ENCODE measurements around the gene SLC24A4. TPM values are rescaled to one million over a fixed set of nuclear protein-coding genes. Genes with fewer than 3 reads are reported as not detected.

Gene SLC24A4
- total RNA-seq, 4 donors from 2014 or later: 0.35 to 0.49 TPM; not detected in 2

DNA sequence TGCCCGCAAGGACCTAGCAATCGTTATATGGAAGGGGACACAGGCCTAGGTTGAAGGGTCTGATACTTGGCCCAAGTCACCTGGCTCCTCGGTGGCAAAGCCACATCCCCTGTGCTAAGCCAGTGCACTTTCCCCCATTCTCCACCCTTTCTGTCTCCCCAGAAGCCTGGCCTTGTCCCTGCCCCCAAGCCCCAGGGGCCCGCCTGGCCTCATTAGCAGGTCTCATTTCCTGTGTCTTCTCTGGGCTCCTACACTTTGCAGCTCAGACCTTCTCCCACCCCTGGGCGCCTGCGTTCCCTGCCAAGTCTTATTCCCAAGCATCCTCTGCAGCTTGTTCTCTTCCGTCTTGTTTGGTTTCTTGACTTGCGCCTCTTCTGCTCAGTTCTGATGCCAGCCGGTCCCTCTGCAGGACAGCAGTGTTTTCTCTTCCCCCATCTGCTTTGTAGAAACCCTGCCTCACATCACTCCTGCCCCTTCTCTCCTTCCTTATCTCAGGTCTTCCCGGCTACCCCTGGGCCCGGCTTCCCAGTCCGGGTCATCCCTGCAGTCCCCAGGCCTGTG, 66.7 kb downstream of the SLC24A4 start:
- H3K36me3 ChIP-seq: no peaks in the 10 kb centered on the region
- H3K9me3 ChIP-seq: no peaks in the 10 kb centered on the region
- no peak overlapping the region for H3K4me3 ChIP-seq
- no peak overlapping the region for H3K27ac ChIP-seq
- DNase-seq: no peak
- TF ChIP-seq POLR2A (IDR thresholded peaks at IDR 0.05): no peak
- TF ChIP-seq, protein P1, sequence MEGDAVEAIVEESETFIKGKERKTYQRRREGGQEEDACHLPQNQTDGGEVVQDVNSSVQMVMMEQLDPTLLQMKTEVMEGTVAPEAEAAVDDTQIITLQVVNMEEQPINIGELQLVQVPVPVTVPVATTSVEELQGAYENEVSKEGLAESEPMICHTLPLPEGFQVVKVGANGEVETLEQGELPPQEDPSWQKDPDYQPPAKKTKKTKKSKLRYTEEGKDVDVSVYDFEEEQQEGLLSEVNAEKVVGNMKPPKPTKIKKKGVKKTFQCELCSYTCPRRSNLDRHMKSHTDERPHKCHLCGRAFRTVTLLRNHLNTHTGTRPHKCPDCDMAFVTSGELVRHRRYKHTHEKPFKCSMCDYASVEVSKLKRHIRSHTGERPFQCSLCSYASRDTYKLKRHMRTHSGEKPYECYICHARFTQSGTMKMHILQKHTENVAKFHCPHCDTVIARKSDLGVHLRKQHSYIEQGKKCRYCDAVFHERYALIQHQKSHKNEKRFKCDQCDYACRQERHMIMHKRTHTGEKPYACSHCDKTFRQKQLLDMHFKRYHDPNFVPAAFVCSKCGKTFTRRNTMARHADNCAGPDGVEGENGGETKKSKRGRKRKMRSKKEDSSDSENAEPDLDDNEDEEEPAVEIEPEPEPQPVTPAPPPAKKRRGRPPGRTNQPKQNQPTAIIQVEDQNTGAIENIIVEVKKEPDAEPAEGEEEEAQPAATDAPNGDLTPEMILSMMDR (IDR thresholded peaks at IDR 0.05): no peak
- H3K27me3 ChIP-seq: no peaks in the 10 kb centered on the region
- H3K4me1 ChIP-seq: no peaks in the 10 kb centered on the region
- intact Hi-C loops (cut with DNase I; ENCODE audit: low total_unique reads): no loop called here

DNA sequence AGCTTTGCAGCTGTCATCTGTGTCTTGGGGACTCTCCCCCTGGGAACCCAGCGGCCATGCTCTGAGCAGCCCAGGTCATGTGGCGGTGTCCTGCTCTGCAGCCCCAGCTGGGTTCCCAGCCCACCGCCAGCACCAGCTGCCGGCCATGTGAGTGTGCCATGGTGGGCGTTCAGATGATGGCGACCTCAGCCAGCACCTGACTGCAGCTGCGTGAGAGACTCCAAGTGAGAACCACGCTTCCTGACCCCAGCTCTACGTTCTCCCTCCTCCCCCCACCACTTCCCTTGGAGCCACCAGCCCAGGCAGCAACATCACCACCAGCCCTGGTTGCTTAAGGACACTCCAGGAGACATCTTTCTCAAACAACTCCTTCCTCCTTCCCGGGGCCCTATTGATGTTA, 68.8 kb downstream of the SLC24A4 start:
- Histone ChIP-seq H3K36me3 (no peaks in the 10 kb centered on the region), H3K4me3 (no peak overlapping the region), H3K27ac (no peak overlapping the region), H3K27me3 (no peaks in the 10 kb centered on the region), H3K4me1 (no peaks in the 10 kb centered on the region), H3K9me3 (no peaks in the 10 kb centered on the region)
- DNase-seq: no peak
- intact Hi-C loops (cut with DNase I; ENCODE audit: low total_unique reads): no loop called here
- TF ChIP-seq, protein P1 (IDR thresholded peaks at IDR 0.05): no peak
- no peak for TF ChIP-seq POLR2A (IDR thresholded peaks at IDR 0.05)

DNA sequence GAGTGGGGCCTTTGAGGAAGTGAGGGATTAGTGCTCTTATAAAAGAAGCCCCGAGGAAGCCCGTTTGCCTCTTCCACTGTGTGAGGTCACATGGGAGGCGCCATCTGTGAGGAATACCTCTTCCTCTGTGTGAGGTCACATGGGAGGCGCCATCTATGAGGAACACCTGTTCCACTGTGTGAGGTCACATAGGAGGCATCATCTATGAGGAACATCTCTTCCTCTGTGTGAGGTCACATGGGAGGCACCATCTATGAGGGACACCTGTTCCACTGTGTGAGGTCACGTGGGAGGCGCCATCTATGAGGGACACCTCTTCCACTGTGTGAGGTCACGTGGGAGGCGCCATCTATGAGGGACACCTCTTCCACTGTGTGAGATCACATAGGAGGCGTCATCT, 69.7 kb downstream of the SLC24A4 start:
- no peak for TF ChIP-seq POLR2A (IDR thresholded peaks at IDR 0.05)
- TF ChIP-seq, protein P1 (IDR thresholded peaks at IDR 0.05): no peak
- Histone ChIP-seq H3K27me3 (no peaks in the 10 kb centered on the region), H3K4me3 (no peak overlapping the region), H3K36me3 (no peaks in the 10 kb centered on the region), H3K4me1 (no peaks in the 10 kb centered on the region), H3K27ac (no peak overlapping the region), H3K9me3 (no peaks in the 10 kb centered on the region)
- DNase-seq: no peak
- intact Hi-C loops (cut with DNase I; ENCODE audit: low total_unique reads): no loop called here

DNA sequence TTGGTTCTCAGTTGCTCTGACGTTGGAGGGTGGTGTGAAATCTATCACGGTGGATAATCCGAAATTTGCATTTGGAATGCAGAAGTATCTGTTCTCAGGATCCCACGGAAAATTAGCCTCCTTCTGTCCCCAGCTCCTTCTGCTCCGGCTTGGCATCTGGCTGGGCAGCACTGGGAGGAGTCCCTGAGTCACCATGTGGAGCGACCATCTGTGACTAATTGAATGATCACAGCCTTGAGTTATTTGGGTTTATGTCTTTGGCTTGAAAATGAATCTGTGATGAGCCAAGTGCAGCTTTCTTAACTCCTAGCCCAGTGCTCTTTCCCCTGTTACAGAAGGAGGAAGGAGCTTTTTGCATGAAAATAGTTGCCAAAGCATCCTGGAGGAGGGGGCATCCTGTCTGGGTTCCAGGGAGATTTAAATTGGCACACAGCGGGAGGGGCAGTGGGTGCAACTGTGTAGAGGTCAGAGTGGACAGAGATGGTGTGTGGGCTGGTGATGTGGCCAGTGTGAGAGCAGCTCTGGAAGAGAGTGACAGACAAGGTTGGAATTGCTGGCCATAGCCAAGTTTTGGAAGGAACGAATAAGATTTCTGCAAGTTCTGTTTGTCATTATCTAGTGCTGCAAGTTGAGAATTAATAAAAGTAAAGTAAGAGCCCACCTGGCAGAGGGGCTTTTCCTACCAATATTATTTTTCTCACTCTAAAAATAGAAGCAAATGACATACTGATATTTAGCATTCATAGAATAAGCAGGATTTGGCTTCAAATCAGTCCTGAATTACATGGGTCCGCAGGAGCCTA, 74.4 kb downstream of the SLC24A4 start:
- H3K27me3 ChIP-seq: no peaks in the 10 kb centered on the region
- H3K9me3 ChIP-seq: no peaks in the 10 kb centered on the region
- DNase-seq: no peak
- no peak overlapping the region for H3K4me3 ChIP-seq
- intact Hi-C loops (cut with DNase I; ENCODE audit: low total_unique reads): no loop called here
- H3K4me1 ChIP-seq: no peaks in the 10 kb centered on the region
- no peaks in the 10 kb centered on the region for H3K36me3 ChIP-seq
- no peak overlapping the region for H3K27ac ChIP-seq
- no peak for TF ChIP-seq POLR2A (IDR thresholded peaks at IDR 0.05)
- TF ChIP-seq, protein P1 (IDR thresholded peaks at IDR 0.05): no peak

DNA sequence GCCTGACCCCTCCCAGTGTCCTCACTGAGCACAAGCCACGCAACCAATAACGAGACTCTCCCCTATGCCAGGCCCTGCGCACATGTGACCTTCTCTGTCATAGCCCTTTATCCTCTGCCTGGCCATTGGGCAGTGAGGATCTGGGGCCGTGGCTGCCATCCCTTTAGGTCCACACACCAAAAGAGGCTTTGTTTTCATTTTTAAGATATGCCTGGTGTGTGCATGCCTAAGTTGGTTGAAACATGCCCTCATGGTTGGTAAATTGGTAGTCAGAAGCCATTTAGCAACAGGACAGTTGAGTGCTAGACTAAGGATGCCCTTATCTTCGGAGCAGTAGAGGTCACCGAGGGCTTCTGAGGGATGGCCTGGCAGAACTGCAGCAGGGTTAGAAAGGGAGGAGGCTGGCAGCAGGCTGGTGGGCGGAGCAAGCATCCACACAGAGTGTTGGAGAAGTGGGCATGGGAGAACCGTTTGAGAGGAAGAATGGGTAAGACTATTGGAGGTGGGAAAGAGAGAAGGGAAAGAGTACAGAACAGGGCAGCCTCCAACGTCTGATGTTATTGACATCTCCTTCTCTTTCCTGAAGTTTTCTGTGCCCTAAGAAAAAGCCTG, 75.1 kb downstream of the SLC24A4 start:
- TF ChIP-seq POLR2A (IDR thresholded peaks at IDR 0.05): no peak
- TF ChIP-seq, protein P1 (IDR thresholded peaks at IDR 0.05): no peak
- H3K4me3 ChIP-seq: no peak overlapping the region
- H3K4me1 ChIP-seq: no peaks in the 10 kb centered on the region
- no peak overlapping the region for H3K27ac ChIP-seq
- no peaks in the 10 kb centered on the region for H3K27me3 ChIP-seq
- H3K36me3 ChIP-seq: no peaks in the 10 kb centered on the region
- no peaks in the 10 kb centered on the region for H3K9me3 ChIP-seq
- DNase-seq: no peak
- intact Hi-C loops (cut with DNase I; ENCODE audit: low total_unique reads): no loop called here

Data from uterus (tissue), 4 donors.